Cardiac fibroblast (primary cell): ENCODE data around the gene GAGE1.

Experiments used
- DNase-seq, 2 donors: peaks; one replicate each; pipeline versions ENCODE4 v3.0.0 to v3.0.0-alpha.2; 2010; ENCODE audit warnings: low read depth in 2 of 2
- H3K4me3 ChIP-seq, 2 donors: replicated peaks in 1 of 2; 1 replicate in 1 of 2; 2 replicates in 1 of 2; pipeline ENCODE4 v1.5.1; 2011; ENCODE audit warnings: low read depth in 2 of 2, low read length in 2 of 2, mild to moderate bottlenecking in 2 of 2, moderate library complexity in 1 of 2
- CTCF ChIP-seq: IDR thresholded peaks from one replicate; pipeline ENCODE4 v1.5.1; 2011; ENCODE audit warnings: low read depth, mild to moderate bottlenecking, low read length, inconsistent platforms

GAGE1 gene

GRCh38 chrX:49627086-49627777 is 28.4 kb downstream of the GAGE1 start:
- TF ChIP-seq CTCF = peak; percentile 15
- no peak overlapping the region for H3K4me3 ChIP-seq
- DNase-seq = peak in 1 of 2 donors; percentile 1

DNA sequence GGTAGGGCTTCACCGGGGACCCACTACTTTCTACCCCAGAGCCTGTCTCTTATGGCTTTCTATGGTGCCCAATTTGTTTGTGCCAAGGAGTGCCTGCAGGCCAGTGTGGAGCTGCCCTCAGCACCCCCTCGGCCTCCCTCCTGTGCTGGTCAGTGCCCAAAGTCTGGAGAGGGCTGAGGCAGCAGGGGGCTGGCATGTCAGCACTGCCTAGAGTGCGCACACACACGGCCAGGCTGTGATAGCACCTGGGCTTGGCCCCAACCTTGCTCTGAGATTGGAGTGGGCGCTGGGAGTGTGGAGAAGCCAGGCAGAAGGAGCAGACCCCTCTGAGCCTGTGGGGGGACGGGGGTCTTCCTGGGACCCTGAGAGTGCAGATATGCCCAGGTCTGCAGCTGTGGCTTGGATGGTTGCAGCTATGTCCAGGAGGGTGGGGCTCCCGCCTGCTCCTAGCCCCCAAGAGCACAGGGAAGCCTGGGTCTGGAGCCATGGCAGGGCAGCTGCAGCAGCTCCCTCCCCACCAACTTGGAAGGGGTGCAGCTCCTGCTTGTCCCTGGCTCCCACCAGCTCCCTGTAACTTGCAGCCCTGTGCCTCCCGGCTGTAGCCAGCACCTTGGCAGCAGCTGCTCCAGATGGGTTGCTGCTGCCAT is 46.3 kb downstream of the GAGE1 start:
- no peak overlapping the region for H3K4me3 ChIP-seq

DNA sequence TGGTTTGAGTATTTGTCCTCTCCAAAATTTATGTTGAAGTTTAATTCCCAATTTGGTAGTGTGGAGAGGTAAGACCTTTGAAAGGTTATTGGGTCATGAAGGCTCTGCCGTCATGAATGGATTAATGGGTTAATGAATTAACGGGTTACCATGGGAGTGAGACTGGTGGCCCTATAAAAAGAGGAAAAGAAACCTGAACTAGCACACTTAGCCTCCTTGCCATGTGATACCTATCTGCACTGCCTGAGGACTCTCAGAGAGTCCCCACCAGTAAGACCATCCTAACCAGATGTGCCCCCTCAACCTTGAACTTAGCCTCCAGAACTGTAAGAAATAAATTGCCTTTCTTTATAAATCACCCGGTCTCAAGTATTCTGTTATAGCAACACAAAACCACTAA is 57.7 kb downstream of the GAGE1 start:
- no peak overlapping the region for H3K4me3 ChIP-seq
- DNase-seq = no peak
- no peak for TF ChIP-seq CTCF

More for the DNA sequence above, 46.3 kb downstream of the GAGE1 start:
- no peak for TF ChIP-seq CTCF
- no peak for DNase-seq
